ENCODE data around the gene GGNBP2.
"Not testable (repeated sequence)": the region's sequence is repeated elsewhere in the genome, so short reads cannot be mapped to it uniquely, and the experiment has no call there.

GGNBP2 gene

GRCh38 chr17:36602030-36602748, 57.5 kb downstream of the GGNBP2 start:
- DNase-seq (ENCODE audit: low spot score), result no peak

GRCh38 chr17:36602924-36603384, 58.2 kb downstream of the GGNBP2 start:
- DNase-seq (ENCODE audit: low spot score), result peak; percentile 75

GRCh38 chr17:36605028-36605427, 60.3 kb downstream of the GGNBP2 start:
- not testable (repeated sequence) for DNase-seq (ENCODE audit: low spot score)

GRCh38 chr17:36608280-36608679, 63.6 kb downstream of the GGNBP2 start:
- no peak for DNase-seq (ENCODE audit: low spot score)

GRCh38 chr17:36608794-36609497, 64.2 kb downstream of the GGNBP2 start:
- peak; percentile 70 for DNase-seq (ENCODE audit: low spot score)

GRCh38 chr17:36609498-36609862, 64.8 kb downstream of the GGNBP2 start:
- DNase-seq (ENCODE audit: low spot score), result no peak

- DNase-seq (ENCODE audit: low spot score), result no peak
These were observed 65.8 kb downstream of the GGNBP2 start for GRCh38 chr17:36610474-36610873.

GRCh38 chr17:36611345-36612072, 66.8 kb downstream of the GGNBP2 start:
- peak; percentile 42 for DNase-seq (ENCODE audit: low spot score)

GRCh38 chr17:36612323-36612722, 67.6 kb downstream of the GGNBP2 start:
- no peak for DNase-seq (ENCODE audit: low spot score)

- no peak for DNase-seq (ENCODE audit: low spot score)
These were observed 68.4 kb downstream of the GGNBP2 start for GRCh38 chr17:36613155-36613554.

- DNase-seq (ENCODE audit: low spot score), result no peak
These were observed 69.4 kb downstream of the GGNBP2 start for GRCh38 chr17:36614081-36614480.

GRCh38 chr17:36614933-36615332, 70.2 kb downstream of the GGNBP2 start:
- no peak for DNase-seq (ENCODE audit: low spot score)

GRCh38 chr17:36616061-36617029, 71.6 kb downstream of the GGNBP2 start:
- no peak for DNase-seq (ENCODE audit: low spot score)

- no peak for DNase-seq (ENCODE audit: low spot score)
These were observed 73.1 kb downstream of the GGNBP2 start for GRCh38 chr17:36617773-36618172.

GRCh38 chr17:36623281-36623680, 78.6 kb downstream of the GGNBP2 start:
- no peak for DNase-seq (ENCODE audit: low spot score)

GRCh38 chr17:36625188-36625587, 80.5 kb downstream of the GGNBP2 start:
- no peak for DNase-seq (ENCODE audit: low spot score)

- DNase-seq (ENCODE audit: low spot score), result no peak
These were observed 82.4 kb downstream of the GGNBP2 start for GRCh38 chr17:36627101-36627500.

- no peak for DNase-seq (ENCODE audit: low spot score)
These were observed 83.9 kb downstream of the GGNBP2 start for GRCh38 chr17:36628576-36628975.

- DNase-seq (ENCODE audit: low spot score), result peak; percentile 92
These were observed 84.6 kb downstream of the GGNBP2 start for GRCh38 chr17:36629252-36629847.

- no peak for DNase-seq (ENCODE audit: low spot score)
These were observed 85.3 kb downstream of the GGNBP2 start for GRCh38 chr17:36629970-36630502.

GRCh38 chr17:36631022-36631421, 86.3 kb downstream of the GGNBP2 start:
- DNase-seq (ENCODE audit: low spot score), result no peak

Data from AG20443 (cell line).